GM18508 (cell line): ENCODE measurements around the gene SLC7A6OS.

ENCODE experiments used
- ATAC-seq: cut with Tn5 transposase; IDR thresholded peaks from one replicate; pipeline ENCODE4 v1.9.1; 2021; ENCODE audit warnings: moderate number of reproducible peaks; ENCODE audit not compliant: insufficient read depth, unreplicated experiment

Gene SLC7A6OS

GRCh38 chr16:68257906-68258800 lies 52.6 kb downstream of the SLC7A6OS start:
- ATAC-seq: no peak

GRCh38 chr16:68257251-68257905 lies 53.4 kb downstream of the SLC7A6OS start:
- ATAC-seq: no peak

- no peak for ATAC-seq
Observed at GRCh38 chr16:68255712-68256111, 55.0 kb downstream of the SLC7A6OS start.

GRCh38 chr16:68253721-68254120 lies 57.0 kb downstream of the SLC7A6OS start:
- no peak for ATAC-seq

GRCh38 chr16:68252383-68252782 lies 58.4 kb downstream of the SLC7A6OS start:
- no peak for ATAC-seq

- no peak for ATAC-seq
Observed at GRCh38 chr16:68251832-68252231, 58.9 kb downstream of the SLC7A6OS start.

- ATAC-seq: no peak
Observed at GRCh38 chr16:68250951-68251350, 59.8 kb downstream of the SLC7A6OS start.

GRCh38 chr16:68249371-68249770 lies 61.4 kb downstream of the SLC7A6OS start:
- no peak for ATAC-seq
